ENCODE data around the gene FAM3B. TPM values are rescaled to one million over a fixed set of nuclear protein-coding genes. Genes with fewer than 3 reads are reported as not detected.
"Not testable (repeated sequence)": the region's sequence is repeated elsewhere in the genome, so short reads cannot be mapped to it uniquely, and the experiment has no call there.

The FAM3B gene
- total RNA-seq, 2 experiments from 2014 or later, result not detected

- DNase-seq, result no peak
- CTCF ChIA-PET, result no interaction called here
- Mint-ChIP-seq H3K4me1 (no peaks in the 10 kb centered on the region), H3K27me3 (peaks cover 32% of the 10 kb centered on the region), H3K4me3 (no peak overlapping the region), H3K27ac (no peak overlapping the region), H3K36me3 (ENCODE audit: low read depth) (no peaks in the 10 kb centered on the region), H3K9me3 (no peaks in the 10 kb centered on the region)
- POLR2A ChIA-PET, result interaction anchor here (1.8 kb wide), 1 partner anchor 77 kb away, joined by 5 read pairs; the partner anchor contains the start of gene MX1
These were observed 32.5 kb downstream of the FAM3B start for GRCh38 chr21:41349126-41349525.

- CTCF ChIA-PET, result no interaction called here
- H3K36me3 Mint-ChIP-seq (ENCODE audit: low read depth), result peaks cover 2% of the 10 kb centered on the region
- no peak overlapping the region for H3K4me3 Mint-ChIP-seq
- no peak overlapping the region for H3K27ac Mint-ChIP-seq
- H3K4me1 Mint-ChIP-seq, result peaks cover 4% of the 10 kb centered on the region
- POLR2A ChIA-PET, result interaction anchor here (1.2 to 1.8 kb wide), 2 partner anchors 12 to 76 kb away, joined by 5 to 6 read pairs; partner anchors contain the start of genes MX1 and MX2
- H3K9me3 Mint-ChIP-seq, result no peaks in the 10 kb centered on the region
- no peak for DNase-seq
- H3K27me3 Mint-ChIP-seq, result peaks cover 36% of the 10 kb centered on the region
These were observed 33.2 kb downstream of the FAM3B start for GRCh38 chr21:41349619-41350390.

- H3K4me1 Mint-ChIP-seq, result peaks cover 4% of the 10 kb centered on the region
- H3K27ac Mint-ChIP-seq, result no peak overlapping the region
- no peak overlapping the region for H3K4me3 Mint-ChIP-seq
- CTCF ChIA-PET, result no interaction called here
- H3K9me3 Mint-ChIP-seq, result no peaks in the 10 kb centered on the region
- peaks cover 39% of the 10 kb centered on the region for H3K27me3 Mint-ChIP-seq
- DNase-seq, result no peak
- POLR2A ChIA-PET, result interaction anchor here (1.2 kb wide), 1 partner anchor 11 kb away, joined by 6 read pairs; the partner anchor contains the start of gene MX2
- peaks cover 2% of the 10 kb centered on the region for H3K36me3 Mint-ChIP-seq (ENCODE audit: low read depth)
These were observed 34.0 kb downstream of the FAM3B start for GRCh38 chr21:41350436-41351155.

- no peak overlapping the region for H3K4me3 Mint-ChIP-seq
- peaks cover 21% of the 10 kb centered on the region for H3K4me1 Mint-ChIP-seq
- POLR2A ChIA-PET, result no interaction called here
- no peak overlapping the region for H3K27ac Mint-ChIP-seq
- no peak for DNase-seq
- H3K9me3 Mint-ChIP-seq, result no peaks in the 10 kb centered on the region
- peaks cover 25% of the 10 kb centered on the region for H3K27me3 Mint-ChIP-seq
- peaks cover 10% of the 10 kb centered on the region for H3K36me3 Mint-ChIP-seq (ENCODE audit: low read depth)
- CTCF ChIA-PET, result interaction anchor here (0.6 to 0.9 kb wide), 2 partner anchors 12 to 74 kb away, joined by 3 read pairs; no protein-coding TSS in a partner anchor
These were observed 40.9 kb downstream of the FAM3B start for GRCh38 chr21:41357546-41357945.

- peaks cover 21% of the 10 kb centered on the region for H3K27me3 Mint-ChIP-seq
- H3K9me3 Mint-ChIP-seq, result no peaks in the 10 kb centered on the region
- peaks cover 17% of the 10 kb centered on the region for H3K36me3 Mint-ChIP-seq (ENCODE audit: low read depth)
- POLR2A ChIA-PET, result interaction anchor here (5.8 kb wide), 1 partner anchor 67 kb away, joined by 116 read pairs; the partner anchor contains the start of gene MX1
- peaks cover 28% of the 10 kb centered on the region for H3K4me1 Mint-ChIP-seq
- CTCF ChIA-PET, result interaction anchor here (0.6 to 0.9 kb wide), 3 partner anchors 11 to 75 kb away, joined by 3 to 5 read pairs (median 3); no protein-coding TSS in a partner anchor
- no peak for DNase-seq
- no peak overlapping the region for H3K4me3 Mint-ChIP-seq
- no peak overlapping the region for H3K27ac Mint-ChIP-seq
These were observed 41.9 kb downstream of the FAM3B start for GRCh38 chr21:41358193-41359166.

- ChIA-PET CTCF (interaction anchor here (0.6 to 0.9 kb wide), 2 partner anchors 26 to 76 kb away, joined by 3 to 5 read pairs; no protein-coding TSS in a partner anchor), POLR2A (interaction anchor here (5.8 kb wide), 1 partner anchor 66 kb away, joined by 116 read pairs; the partner anchor contains the start of gene MX1)
- Mint-ChIP-seq H3K9me3 (no peaks in the 10 kb centered on the region), H3K36me3 (ENCODE audit: low read depth) (peaks cover 25% of the 10 kb centered on the region), H3K27ac (no peak overlapping the region), H3K4me3 (no peak overlapping the region), H3K27me3 (peaks cover 14% of the 10 kb centered on the region), H3K4me1 (peaks cover 36% of the 10 kb centered on the region)
- DNase-seq, result no peak
These were observed 42.7 kb downstream of the FAM3B start for GRCh38 chr21:41359286-41359685.

- peaks cover 10% of the 10 kb centered on the region for H3K27me3 Mint-ChIP-seq
- DNase-seq, H3K4me3 Mint-ChIP-seq, H3K9me3 Mint-ChIP-seq, CTCF ChIA-PET: not testable (repeated sequence)
- H3K36me3 Mint-ChIP-seq (ENCODE audit: low read depth), result peaks cover 26% of the 10 kb centered on the region
- peaks cover 35% of the 10 kb centered on the region for H3K4me1 Mint-ChIP-seq
- POLR2A ChIA-PET, result interaction anchor here (0.7 to 5.8 kb wide), 2 partner anchors 10 to 66 kb away, joined by 3 to 116 read pairs; partner anchors contain the start of gene MX1
- H3K27ac Mint-ChIP-seq, result peak overlapping the region; percentile 30
These were observed 43.1 kb downstream of the FAM3B start for GRCh38 chr21:41359754-41360071.

GRCh38 chr21:41360072-41360821 is 43.6 kb downstream of the FAM3B start:
- no peak for DNase-seq
- Mint-ChIP-seq H3K27me3 (peaks cover 10% of the 10 kb centered on the region), H3K4me1 (peaks cover 40% of the 10 kb centered on the region), H3K36me3 (ENCODE audit: low read depth) (peaks cover 31% of the 10 kb centered on the region), H3K9me3 (no peaks in the 10 kb centered on the region), H3K4me3 (no peak overlapping the region), H3K27ac (peak overlapping the region; percentile 97)
- POLR2A ChIA-PET, result interaction anchor here (0.7 to 5.8 kb wide), 3 partner anchors 10 to 65 kb away, joined by 3 to 116 read pairs (median 43); partner anchors contain the start of gene MX1
- CTCF ChIA-PET, result interaction anchor here (1.8 kb wide), 1 partner anchor 77 kb away, joined by 7 read pairs; no protein-coding TSS in a partner anchor

- Mint-ChIP-seq H3K27ac (peak overlapping the region; percentile 97), H3K27me3 (peaks cover 5% of the 10 kb centered on the region), H3K4me3 (peak overlapping the region; percentile 94), H3K9me3 (no peaks in the 10 kb centered on the region), H3K4me1 (peaks cover 50% of the 10 kb centered on the region), H3K36me3 (ENCODE audit: low read depth) (peaks cover 41% of the 10 kb centered on the region)
- no peak for DNase-seq
- ChIA-PET CTCF (interaction anchor here (1.8 to 3.1 kb wide), 2 partner anchors 64 to 78 kb away, joined by 7 to 10 read pairs; partner anchors contain the start of gene MX1), POLR2A (interaction anchor here (1.0 to 5.8 kb wide), 11 partner anchors 10 to 97 kb away, joined by 3 to 116 read pairs (median 8); partner anchors contain the start of gene MX1)
These were observed 44.6 kb downstream of the FAM3B start for GRCh38 chr21:41361053-41361785.

- H3K27me3 Mint-ChIP-seq, result peaks cover 5% of the 10 kb centered on the region
- peaks cover 48% of the 10 kb centered on the region for H3K36me3 Mint-ChIP-seq (ENCODE audit: low read depth)
- peak within 1 kb of the TSS; percentile 97 for H3K27ac Mint-ChIP-seq
- POLR2A ChIA-PET, result interaction anchor here (1.0 to 5.8 kb wide), 16 partner anchors 9 to 872 kb away, joined by 3 to 116 read pairs (median 4); partner anchors contain the start of gene MX1
- DNase-seq, result peak; percentile 88
- CTCF ChIA-PET, result interaction anchor here (1.8 to 3.1 kb wide), 2 partner anchors 63 to 79 kb away, joined by 7 to 10 read pairs; partner anchors contain the start of gene MX1
- H3K4me3 Mint-ChIP-seq, result peak within 1 kb of the TSS; percentile 94
- H3K4me1 Mint-ChIP-seq, result peaks cover 56% of the 10 kb centered on the region
- H3K9me3 Mint-ChIP-seq, result no peaks in the 10 kb centered on the region
These were observed 45.4 kb downstream of the FAM3B start, which contains the start of gene MX2 for GRCh38 chr21:41361786-41362604. Gene MX2, plus strand, starts transcription at chr21:41362027. Its CDS starts 14,880 bp downstream, at chr21:41376907.

Measured in activated CD4-positive, alpha-beta memory T cell treated with anti-CD3 and anti-CD28 coated beads, Interleukin-2, amount 10 ng/mL, durations not matched to agents 7 days and 5 days (primary cell).